HG03097 (cell line): Measurements from ENCODE around the gene TCEANC2.
A peak's percentile ranks its signal among the peaks of the same experiment; 100 is the strongest.
"Not testable (repeated sequence)": the region's sequence is repeated elsewhere in the genome, so short reads cannot be mapped to it uniquely, and the experiment has no call there.

ENCODE experiments used
- ATAC-seq: cut with Tn5 transposase; IDR thresholded peaks from one replicate; pipeline ENCODE4 v1.9.1; 2021; ENCODE audit not compliant: unreplicated experiment, low FRiP score

The TCEANC2 gene

GRCh38 chr1:54052934-54053744, at the start of gene TCEANC2, which contains the start of gene TMEM59:
TCEANC2 (plus strand) TSS chr1:54053608; CDS start chr1:54054423, 815 bp downstream.
TMEM59 (minus strand) TSS chr1:54053204; CDS start chr1:54053188, 16 bp downstream.
- peak; percentile 95 for ATAC-seq

- ATAC-seq = not testable (repeated sequence)
These were observed 49.5 kb upstream of the TCEANC2 start for GRCh38 chr1:54003750-54004480.

GRCh38 chr1:54004481-54005049, 48.8 kb upstream of the TCEANC2 start:
- ATAC-seq = no peak

DNA sequence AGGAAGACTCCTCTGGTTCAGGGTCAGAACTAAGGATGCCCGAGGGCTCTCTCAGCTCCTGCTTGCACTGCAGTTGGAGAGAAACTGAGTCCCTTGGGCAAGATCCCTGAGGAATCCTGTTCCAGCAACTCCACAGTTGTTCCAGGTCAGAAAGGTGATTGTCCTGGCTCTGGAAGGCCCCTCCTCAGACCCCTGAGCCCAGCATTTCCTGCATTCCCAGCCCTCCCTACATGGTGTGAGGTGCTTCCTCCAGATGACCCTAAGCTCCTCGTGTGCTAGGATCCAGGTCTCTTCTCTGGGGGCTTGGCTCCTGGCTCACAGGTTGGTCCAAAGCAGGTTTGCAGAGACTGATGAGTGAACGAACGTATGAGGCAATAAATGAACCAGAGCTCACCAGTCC, 46.9 kb upstream of the TCEANC2 start:
- no peak for ATAC-seq

GRCh38 chr1:54007613-54008012, 45.8 kb upstream of the TCEANC2 start:
- ATAC-seq = no peak

- no peak for ATAC-seq
These were observed 44.5 kb upstream of the TCEANC2 start for GRCh38 chr1:54008876-54009275.

DNA sequence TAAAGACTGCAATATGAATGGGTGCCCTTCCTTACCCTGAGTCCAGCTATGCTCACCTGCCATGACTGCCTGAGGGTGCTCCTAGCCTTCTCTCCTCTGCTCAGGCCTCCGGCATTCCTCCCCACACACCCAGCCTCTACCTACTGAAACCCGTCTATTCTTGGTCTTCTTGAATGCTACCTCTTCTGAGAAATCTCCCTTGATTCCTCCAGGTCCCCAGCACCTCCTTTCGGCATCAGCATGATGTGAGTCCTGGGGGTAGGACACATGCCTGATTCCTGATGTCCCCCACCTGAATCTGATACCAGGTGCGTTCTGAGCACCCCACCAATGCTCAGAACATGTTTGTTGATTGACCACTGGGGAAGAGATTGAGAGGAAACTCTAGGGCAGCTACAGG, 44.0 kb upstream of the TCEANC2 start:
- no peak for ATAC-seq

DNA sequence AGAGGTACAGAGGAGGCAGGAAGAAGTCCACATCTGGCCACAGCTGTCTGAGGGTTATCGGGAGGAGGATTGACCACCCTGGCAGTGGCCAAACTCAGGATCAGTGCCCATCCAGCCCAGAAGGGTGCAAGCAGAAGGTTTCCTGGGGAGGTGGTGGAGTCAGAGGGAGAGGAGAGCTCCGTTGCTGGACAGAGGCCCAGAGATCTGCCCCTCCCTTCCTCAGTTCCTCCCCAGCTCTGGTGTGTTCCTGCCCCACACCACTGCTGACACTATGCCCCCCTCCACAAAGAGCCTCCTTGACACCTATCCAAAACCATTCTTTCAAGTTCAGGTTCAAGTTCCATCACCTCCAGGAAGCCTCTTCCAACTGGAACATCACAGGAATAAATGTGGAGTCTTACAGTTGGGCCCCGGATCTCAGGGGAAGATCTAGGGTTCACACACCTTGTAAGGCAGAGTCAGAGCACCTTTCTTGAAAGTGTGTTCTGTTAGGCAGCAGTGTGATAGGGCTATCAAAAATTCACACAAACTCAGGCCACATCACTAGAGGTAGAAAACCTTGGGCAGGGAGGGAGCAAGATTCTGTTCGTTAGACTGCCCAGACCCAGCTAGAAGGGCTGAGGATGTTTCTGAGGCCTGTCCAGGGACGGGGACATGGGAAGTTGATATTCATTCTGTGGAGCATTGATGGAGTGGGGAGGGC, 42.8 kb upstream of the TCEANC2 start:
- ATAC-seq = no peak

DNA sequence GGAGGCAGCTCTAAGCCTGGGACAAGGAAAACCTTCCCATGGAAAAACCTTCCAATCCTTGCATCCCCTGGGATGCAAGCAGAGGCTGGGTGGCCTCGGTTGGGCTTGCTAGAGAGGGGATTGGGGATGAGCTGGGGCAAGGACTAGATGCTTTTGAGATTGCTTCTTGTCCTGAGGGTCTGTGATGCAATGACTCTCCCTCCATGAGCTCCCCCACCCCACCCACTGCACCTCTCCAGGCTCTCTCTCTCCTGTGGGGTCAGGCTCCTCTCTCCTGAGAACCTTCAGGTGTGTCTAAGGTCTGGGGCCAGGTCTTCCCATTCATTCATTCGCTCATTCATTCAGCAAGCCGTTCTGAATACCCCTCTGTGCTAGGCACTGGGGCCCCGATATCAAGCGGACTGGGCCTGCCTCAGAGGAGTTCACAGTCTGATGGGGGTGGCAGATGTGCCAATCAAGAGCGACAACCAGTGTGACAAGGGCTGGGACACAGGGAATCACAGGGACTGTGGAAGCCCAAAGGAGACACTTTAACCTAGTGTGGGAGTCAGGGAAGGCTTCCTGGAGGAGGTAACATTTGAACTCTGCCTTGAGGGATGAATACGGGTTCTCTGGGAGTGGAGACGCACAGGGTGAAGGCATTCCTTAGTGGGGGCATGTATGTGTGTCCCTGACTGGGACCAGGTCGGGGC, 41.9 kb upstream of the TCEANC2 start:
- no peak for ATAC-seq

DNA sequence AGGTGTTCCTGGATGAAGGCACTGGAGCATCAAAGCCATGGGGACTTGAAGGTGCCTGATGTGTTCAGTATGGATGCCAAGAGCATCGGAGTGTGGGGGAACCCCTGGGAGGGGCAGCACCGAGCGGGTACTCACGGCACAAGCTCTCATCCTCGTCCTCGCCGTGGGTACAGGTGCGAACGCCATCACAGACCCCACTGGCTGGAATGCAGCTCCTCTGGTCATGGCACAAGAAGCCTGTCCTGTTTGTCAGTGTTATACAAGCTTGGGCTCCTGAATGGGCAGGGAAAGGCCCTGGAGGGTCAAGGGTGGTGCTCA, 41.4 kb upstream of the TCEANC2 start:
- no peak for ATAC-seq

DNA sequence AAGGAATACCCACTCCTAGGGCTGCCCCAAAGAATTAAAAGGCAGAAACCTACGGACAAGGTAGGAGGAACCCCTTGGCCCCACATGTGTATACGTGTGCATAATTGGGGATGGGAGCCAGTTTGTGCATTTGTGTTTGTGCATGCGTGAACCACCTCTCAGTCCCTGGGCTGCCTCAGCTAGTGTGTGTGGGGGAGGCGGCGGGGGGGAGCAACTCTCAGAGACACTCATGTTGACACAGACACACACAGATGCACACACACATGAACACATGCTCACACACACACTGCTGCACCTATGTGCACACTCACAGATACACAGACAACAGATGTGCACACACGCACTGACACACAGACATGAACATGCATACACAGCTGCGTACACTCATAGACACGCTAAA, 40.5 kb upstream of the TCEANC2 start:
- no peak for ATAC-seq

DNA sequence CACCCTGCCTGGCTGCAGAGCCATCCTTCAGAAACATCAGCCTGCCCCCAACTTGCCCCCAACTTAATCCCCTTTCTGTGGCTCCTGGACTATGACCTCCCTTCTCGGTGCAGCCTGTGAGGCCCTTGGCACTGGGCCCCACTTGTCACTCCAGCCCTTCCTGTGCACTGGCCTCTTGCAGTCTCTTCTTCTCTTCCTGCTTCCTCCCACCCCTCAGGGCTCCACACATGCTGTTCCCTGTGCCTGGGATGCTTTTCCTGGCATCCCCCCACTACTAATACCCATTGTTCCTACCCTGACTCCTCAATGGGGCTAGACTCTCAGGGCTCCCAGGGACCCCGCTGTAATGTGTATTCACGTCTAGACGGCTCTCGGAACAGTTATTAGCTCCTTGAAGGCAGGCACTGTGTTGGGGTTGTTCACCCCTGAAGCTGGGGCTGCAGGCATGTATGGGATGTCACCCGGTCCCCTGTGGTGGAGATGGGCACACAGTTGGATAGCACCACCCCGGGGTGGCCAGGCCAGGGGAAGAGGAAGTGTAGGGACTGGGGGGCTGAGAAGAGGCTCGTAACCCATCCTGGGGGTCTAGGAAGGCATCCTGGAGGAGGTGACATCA, 39.9 kb upstream of the TCEANC2 start:
- no peak for ATAC-seq

DNA sequence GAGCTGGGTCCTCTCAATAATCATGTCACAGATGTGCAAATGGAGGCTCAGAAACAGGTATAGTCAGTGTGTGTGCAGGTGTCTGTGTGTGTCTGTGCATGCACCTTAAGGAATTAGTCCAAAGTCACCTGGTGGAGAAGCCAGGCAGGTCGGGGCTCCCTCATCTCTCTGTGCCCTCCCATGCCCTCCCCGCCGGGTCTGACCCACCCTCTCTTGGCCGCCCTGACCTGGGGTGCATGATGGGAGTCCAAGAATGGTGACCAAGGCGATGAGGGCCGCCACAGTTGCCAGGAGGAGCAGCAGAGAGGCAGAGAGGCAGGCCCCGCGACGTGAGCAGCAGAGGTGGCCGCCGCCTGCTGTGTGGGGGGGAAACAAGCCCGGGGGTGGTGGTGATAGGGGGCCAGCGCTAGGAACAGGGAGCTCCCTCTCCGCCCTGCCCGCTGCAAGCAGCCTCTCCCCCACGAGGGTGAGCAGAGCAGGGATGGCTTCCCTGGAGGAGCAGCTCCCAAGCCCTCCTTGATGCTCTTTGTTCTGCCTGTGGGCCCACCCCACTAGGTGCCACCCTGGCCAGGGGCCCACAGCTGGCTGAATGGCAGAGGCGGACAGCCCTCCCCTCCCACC, 39.3 kb upstream of the TCEANC2 start:
- no peak for ATAC-seq

DNA sequence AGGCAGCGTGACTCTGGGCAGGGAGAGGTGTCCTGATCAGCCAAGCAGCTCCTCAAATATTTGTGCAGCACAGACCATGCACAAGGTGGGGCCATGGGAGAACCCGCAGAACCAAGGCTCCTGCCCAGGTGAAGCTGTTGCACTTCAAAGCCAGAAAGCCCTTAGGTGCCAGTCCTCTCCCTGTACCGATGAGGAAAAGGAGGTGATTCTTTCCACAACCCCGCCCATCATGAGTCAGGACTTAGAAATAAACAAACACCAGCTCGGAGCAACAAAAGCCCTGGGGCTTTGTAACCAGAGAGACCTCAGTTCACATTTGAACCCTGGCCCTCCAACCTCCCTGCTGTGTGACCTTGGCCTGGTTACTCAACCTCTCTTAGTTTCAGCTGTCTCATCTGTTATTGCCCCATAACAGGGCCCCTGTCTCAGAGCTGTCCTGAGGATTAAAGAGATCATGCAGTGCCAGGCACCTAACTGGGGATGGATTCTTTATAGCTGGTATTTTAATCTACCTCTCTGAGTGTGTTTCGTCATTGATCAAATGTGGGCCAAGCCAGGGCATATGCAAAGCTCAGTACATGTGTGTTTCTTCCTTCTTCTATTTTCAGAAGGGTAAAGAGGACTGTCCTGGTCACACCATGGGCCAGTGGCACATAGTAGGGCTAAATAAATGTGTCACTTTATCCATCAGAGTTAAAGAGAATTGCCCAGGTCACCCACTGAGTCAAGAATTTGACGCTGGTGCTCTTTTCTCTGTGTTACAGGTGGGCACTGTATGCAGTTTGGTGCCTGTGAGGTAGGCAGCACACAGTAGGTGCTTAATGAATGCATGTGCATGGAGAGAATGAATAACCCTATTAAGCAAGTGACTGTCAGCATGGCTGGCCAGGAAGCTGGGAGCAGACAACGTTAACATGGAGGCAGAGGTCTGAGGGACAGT, 36.8 kb upstream of the TCEANC2 start:
- no peak for ATAC-seq

DNA sequence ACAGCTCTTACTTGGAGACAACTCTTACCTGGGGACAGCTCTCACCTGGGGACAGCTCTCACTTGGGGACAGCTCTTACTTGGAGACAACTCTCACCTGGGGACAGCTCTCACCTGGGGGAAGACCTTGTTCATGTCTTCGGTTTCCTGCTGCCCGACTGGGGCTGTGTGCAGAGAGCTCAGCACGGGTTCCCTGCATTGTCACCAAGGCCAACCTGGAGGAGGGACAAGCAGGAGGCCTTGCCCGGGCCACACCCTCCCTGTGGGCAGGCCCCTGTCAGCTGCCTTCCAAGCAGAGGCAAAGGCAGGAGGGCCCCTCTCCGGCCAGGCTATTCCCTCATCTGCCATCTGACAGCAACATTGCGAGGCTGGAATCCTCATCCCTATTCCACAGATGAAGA, 35.4 kb upstream of the TCEANC2 start, which contains the start of gene LDLRAD1:
Gene LDLRAD1 (minus strand): TSS at position 208 of the 400 bp plus-strand sequence. CDS start 74 bp downstream, at position 134.
- no peak for ATAC-seq

DNA sequence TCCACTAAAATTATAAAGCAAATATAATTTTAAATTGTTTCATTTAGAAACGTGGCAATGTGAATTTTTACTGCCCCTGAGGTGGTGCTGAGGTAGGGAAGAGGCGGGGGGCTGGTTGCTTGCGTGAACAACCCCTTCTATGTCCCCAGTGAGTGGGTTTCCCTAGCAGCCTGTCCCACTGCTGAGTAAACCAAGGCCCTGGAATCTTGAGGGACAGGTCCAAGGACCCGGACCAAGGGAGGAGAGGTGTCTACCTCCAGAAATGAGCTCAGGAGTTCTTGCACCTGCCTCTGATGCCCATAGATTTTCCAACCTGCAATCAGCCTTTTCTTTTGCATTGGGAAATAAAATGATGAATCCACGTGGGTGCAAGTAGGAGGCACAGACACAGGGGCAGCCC, 34.8 kb upstream of the TCEANC2 start:
- no peak for ATAC-seq

DNA sequence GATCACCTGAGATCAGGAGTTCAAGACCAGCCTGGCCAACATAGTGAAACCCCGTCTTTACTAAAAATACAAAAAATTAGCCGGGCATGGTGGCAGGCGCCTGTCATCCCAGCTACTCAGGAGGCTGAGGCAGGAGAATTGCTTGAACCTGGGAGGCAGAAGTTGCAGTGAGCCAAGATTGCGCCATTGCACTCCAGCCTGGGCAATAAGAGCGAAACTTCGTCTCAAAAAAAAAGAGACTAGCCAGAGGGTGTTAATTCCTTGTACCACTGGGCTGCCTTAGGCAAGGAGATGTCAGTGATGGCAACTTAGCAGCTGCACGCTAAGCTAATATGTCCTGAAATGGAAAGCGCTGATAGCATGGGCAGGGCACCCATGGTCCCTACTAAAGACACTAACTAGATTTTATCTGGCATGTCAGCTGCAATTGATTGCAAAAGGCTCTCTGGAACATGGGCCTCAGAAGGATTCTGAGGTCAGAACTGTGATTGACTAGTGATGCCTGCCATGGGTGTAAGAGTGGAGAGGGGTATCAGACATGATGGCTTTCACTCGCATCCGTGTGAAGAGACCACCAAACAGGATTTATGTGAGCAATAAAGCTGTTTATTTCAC, 33.7 kb upstream of the TCEANC2 start:
- not testable (repeated sequence) for ATAC-seq

DNA sequence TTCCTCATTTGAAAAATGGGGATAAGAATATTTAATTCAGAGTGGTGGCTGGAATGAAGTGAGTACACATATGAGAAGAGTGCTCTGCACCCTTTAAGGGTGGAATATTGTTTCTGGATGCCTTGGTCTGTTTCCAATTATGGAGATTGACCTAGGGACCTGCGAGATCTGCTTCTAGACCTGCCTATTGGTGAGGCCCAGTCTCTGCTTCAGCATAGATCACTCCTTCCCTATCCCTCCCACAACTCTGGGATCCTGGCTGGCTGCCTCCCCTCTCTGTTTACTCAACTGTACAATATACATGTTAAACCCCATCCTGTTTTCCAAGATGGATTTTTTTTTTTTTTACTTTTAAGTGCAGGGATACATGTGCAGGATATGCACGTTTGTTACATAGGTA, 29.1 kb upstream of the TCEANC2 start:
- ATAC-seq = no peak
